DMS79 treated with DMSO at 0.1 percent for 48 hours (cell line): Measurements from ENCODE around the gene IER5.

Experiments used
- DNase-seq: peaks from one replicate; lab custom pipeline; 2025; lab: John Stamatoyannopoulos, UW

IER5 gene

GRCh38 chr1:181099152-181100014, 10.9 kb downstream of the IER5 start:
- peak; percentile 69 for DNase-seq

DNA sequence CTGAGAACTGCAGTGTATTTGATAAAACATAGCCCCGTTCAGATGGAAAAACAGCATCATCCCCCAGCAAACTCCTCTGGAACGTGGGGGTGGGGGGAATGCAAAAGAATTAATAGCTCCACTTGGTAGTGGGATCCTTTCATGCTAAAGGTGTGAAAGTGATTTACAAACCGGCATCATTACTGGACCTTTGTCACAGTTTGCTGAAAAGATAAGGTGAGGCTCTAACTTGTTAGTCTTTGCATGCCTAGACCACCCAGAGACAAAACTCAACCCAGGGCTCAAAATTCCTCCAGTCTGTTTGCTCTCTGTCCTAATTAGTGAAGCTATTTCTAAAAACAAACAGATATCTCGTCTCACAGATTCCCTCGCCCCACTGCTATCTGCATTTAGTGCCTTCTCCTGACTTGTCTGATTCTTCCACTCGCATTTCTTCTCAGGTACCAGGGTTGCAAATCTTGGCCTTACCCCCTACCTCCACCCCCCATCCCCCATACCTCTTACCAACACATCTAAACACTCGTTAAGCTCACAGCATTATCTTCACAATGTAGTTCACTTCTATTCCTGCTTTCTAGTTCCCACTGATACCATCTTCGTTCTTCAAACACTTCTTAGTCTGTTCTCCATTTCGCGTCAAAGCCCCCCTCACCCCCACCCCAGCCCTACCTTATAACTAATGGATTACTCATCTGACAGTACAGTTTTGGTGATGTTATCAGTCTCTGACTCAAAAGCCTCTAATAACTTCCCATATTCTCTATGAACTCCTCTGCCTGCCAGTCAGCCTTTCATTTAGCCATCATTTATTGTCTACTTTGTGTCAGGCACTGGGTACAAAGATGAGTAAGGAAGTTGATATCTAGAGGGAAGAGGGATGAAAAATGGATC, 11.8 kb downstream of the IER5 start:
- no peak for DNase-seq

DNA sequence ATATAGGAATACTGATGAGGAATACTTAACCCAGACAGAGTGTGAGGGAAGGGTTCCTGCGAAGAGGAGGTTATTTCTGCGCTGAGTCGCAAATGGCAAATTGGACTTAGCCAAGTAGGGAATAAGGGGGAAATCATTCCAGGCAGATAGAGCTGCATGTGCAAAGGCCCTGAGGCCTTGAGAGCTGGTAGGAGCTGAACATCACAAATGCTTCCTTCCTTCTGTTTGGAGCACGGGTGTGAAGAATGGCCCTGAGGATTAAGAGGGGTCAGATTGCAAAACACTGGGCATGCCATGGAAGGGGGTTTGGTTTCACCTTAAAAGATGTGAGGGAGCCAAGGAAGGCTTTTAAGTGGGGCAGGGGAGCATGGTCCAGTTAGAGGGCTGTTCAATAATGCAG, 12.4 kb downstream of the IER5 start:
- DNase-seq, result no peak

DNA sequence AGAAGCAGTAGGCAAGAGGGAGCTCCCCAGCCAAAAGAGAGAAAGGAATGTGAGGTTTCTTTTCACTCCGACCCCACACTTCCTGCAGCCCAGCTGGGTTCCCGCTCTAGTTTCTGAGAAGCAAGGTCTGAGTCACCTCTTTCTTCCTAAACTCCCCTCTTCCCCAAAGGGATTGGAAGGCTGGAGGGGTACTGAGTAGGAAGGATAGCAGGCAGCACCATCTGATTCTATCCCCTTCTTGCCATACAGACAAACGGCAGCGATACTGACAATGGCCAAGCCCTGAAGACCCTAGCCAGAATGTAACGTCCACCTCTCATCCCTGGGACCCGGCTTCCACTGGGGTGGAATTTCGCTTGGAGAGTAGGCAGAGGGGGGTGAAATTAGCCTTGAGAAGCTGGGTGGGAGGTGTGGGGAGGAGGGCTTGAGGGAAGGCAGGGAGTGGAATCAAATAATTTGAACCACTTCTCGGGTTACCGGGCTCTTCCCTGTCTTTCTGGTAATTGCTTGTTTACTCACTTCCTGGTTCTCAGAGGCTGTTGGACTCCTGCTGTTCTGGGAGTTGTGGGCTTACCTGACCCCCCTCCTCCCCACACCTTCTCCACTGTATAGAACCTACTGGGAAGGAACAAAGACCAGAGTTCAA, 13.2 kb downstream of the IER5 start:
- DNase-seq, result peak; percentile 47

GRCh38 chr1:181102841-181103240, 14.3 kb downstream of the IER5 start:
- DNase-seq, result no peak

DNA sequence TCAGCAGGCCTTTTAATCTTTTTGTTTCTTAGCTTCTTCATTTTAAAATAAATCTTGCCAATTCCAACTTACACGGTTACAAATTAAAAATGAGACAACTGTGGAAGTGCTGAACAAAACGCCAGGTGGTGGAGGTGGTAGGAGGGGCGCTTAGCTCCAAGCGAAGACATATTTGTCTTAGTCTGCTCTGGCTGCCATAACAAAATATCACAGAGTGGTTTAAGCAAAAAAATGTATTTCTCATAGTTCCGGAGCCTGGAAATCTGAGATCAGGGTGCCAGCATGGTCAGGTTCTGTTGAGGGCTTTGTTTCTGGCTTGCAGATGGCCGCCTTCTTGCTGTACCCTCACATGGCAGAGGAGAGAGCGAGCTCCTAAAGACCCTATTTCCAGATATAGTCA, 14.9 kb downstream of the IER5 start:
- DNase-seq, result no peak

- peak; percentile 53 for DNase-seq
Measured at GRCh38 chr1:181104042-181104789, 15.7 kb downstream of the IER5 start.

GRCh38 chr1:181104790-181105133, 16.3 kb downstream of the IER5 start:
- no peak for DNase-seq

DNA sequence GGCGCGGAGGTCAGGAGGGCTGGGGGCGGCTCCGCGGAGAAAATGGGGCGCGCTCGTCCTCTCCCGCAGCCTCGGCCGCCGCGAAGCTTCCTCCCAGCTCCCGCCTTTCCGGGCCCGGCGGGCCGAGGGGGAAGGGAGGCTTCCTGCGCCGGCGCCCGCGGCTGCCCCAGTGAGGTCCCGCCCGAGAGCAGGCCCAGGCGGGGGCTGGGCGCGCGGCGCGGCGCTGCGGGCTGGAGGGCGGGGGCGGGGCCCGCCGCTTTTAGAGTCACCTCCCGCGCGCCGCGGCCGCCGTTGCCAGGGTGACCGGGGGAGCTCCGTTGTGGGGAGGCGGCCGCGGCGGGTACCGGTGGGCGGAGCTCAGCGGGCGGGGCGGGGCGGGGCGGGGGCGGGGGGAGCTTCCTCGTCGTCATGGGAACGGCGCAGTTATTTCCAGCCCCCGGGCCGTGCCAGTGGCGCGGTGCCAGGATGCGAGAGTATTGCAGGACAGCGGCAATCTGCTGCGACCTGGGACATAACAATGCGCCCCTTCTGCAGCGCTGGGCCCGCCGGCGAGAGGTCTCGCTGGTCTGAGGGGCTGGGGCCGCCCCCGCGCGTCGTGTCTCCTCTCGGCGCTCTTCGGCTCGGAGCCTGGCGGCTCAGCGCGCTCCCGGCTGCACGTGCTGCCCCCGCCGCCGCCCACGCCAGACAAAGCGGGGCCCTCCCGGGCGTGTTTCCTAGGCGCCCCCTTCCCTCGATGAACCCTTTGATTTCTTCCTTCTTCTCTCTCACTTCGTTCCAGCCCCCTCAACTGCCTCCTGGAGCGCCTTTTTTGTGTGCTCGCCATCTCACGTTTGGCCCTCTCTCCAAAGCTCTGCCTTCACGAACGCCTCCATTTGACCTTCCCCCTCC, 16.9 kb downstream of the IER5 start:
- peak; percentile 82 for DNase-seq

- no peak for DNase-seq
Measured at GRCh38 chr1:181106022-181106312, 17.5 kb downstream of the IER5 start.

DNA sequence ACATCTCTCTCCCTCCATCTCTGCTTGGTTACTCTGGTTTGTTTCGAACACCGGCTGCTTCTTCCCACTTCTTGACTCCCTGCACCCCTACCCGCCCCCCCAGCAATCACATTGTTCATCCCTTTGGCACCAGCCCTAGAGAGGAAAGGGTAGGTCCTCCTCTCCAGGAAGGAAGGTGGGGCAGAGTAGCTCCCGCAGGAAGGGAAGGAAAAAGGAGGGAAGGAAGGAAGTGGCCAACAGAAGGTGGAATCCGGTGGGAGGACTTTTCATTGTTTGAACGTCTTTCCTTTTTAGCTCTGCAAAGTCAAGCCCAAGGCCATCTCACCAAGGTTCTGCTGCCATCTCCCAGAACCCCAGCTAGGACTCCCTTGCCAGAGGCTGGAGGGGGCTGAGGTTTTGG, 18.0 kb downstream of the IER5 start:
- DNase-seq, result no peak

GRCh38 chr1:181107711-181108110, 19.2 kb downstream of the IER5 start:
- DNase-seq, result no peak

- no peak for DNase-seq
Measured at GRCh38 chr1:181108304-181108867, 19.9 kb downstream of the IER5 start.

GRCh38 chr1:181110013-181110412, 21.5 kb downstream of the IER5 start:
- DNase-seq, result no peak

DNA sequence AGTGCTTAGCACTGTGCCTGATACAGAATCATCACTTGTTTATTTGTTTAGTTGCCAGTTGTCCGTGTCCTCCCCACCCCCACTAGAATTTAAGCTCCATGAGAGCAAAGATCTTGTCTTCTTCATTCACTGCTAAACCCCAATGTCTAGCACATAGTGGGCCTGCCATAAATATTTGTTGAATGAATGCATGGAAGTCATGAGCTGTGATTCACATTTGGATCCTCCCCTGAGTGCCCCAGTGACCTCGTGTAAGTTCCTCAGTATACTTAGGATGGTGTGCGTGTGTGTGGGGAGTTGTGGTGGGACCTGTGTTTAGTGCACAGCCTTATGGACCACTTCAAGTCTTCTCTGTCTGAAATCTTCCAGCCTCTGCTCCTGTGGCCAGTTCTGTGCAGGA, 23.1 kb downstream of the IER5 start:
- no peak for DNase-seq

DNA sequence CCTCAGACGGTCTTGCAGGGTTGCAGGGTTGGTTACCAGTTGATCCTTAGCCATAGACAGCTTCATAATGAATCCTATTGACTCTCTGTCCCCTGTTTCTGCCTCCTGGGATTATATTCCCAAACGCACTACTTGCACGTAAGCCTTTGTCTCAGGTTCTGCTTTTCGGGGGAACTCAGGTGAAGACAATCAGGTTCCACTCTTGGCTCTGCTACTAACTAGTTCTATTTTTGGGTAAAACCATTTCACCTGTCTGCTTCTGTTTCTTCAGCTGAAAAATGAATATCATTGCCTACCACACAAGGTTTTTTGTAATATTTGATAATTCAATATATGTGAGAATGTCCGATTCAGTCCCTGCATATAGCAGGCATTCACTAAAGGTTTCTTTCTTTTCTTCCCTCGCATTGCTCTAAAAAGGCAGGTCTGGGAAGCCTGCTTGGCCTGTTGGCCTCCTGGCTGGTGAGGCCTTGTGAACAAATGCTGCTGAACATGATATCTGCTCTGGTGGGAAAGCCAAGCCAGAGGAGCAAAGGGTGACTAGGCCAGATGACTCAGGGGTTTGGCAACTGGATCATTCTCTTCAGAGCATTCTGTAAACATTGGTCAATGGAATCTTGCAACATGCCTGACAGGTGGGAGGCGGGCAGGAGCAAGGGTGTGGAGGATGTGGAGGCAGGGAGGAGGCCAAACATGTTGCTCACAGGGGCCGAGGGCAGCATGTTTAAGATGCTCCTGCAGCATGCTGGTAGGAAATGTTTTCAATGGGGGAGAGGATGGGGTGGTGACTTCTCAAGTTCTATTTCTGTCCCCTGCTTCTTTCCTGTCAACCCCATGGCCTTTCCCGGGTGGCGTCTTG, 23.8 kb downstream of the IER5 start:
- no peak for DNase-seq

DNA sequence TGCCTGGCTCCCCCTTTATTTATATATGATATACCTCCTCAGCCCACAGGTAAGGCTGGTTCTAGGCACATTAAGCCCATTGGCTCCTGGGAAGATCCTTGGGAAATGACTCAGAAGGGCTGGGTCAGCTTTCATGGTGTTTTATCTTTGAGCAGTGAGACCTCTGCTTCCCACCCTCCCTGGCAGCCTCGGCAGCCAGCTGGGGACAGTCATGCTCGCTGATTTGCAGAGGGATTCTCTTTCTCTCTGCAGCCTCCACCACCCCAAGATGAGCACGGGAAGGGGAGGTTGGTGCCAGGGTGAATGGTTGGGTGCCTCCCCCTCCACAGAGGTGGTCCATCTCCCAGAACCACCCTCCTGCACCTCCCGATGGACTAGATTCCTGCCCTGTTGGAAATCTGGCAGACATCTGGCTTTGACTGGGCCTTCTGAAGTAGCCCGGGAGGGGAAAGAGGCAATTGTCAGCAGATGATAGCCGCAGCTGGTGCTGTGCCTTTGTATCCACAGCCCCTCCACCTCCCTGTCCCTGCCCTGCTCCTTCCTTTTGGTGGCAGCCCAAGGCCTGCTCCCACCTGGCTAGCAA, 24.6 kb downstream of the IER5 start:
- DNase-seq, result no peak

DNA sequence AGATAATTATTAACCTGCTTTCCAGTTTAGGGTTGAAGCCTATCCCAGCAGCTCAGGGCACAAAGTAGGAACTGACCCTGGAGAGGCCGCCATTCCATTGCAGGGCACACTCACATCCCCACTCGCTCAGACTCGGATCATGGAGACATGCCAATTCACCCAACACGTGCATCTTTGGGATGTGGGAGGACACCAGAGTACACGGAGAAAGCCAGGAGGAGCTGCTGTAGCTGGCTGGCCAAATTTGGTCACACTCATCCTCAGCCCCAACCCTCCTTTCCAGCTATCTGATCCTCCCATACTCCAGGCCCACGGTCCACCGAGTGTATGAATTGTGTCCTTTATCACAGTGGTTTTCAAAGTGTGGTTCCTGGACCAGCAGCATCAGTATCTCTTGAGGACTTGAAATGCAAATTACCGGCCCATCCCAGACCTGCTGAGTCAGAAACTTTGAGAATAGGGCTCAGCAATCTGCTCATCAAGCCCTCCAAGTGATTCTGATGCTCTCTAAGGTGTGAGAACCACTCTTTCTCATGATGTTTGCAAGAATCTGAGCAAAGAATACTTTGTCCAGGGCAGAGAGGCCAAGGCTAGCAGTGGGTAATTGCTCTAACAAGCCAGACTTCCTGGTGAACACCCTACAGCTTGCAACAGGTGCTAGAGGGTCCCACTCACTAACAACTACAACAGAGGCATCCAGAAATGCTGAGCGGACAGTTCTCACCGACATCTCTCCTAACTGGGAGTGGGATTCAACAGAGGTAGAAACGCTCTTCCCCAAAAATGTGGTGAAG, 26.3 kb downstream of the IER5 start:
- DNase-seq, result no peak

- DNase-seq, result no peak
Measured at GRCh38 chr1:181115368-181115684, 26.8 kb downstream of the IER5 start.
